Endothelial cell (in vitro differentiated cells): ENCODE data around the gene SHCBP1L. TPM values are rescaled to one million over a fixed set of nuclear protein-coding genes. Genes with fewer than 3 reads are reported as not detected.

Experiments
- DNase-seq: peaks from one replicate; pipeline ENCODE4 v3.0.0; 2021; ENCODE audit warnings: low spot score
- H3K27ac Mint-ChIP-seq: one replicate; pipeline ENCODE4 v1.8.0; 2021; ENCODE audit warnings: mixed read lengths, inconsistent platforms; ENCODE audit not compliant: unreplicated experiment
- H3K27me3 Mint-ChIP-seq: one replicate; pipeline ENCODE4 v1.8.0; 2021; ENCODE audit warnings: mild to moderate bottlenecking, moderate library complexity, mixed read lengths, inconsistent platforms; ENCODE audit not compliant: unreplicated experiment
- H3K36me3 Mint-ChIP-seq: one replicate; pipeline ENCODE4 v1.8.0; 2021; ENCODE audit warnings: mild to moderate bottlenecking, low read depth, mixed read lengths, inconsistent platforms; ENCODE audit not compliant: unreplicated experiment
- H3K4me1 Mint-ChIP-seq: one replicate; pipeline ENCODE4 v1.8.0; 2021; ENCODE audit warnings: mild to moderate bottlenecking, mixed read lengths, inconsistent platforms; ENCODE audit not compliant: unreplicated experiment
- H3K4me3 Mint-ChIP-seq: one replicate; pipeline ENCODE4 v1.8.0; 2021; ENCODE audit warnings: mild to moderate bottlenecking, mixed read lengths, inconsistent platforms; ENCODE audit not compliant: unreplicated experiment
- H3K9me3 Mint-ChIP-seq: one replicate; pipeline ENCODE4 v1.8.0; 2021; ENCODE audit warnings: mixed read lengths, inconsistent platforms; ENCODE audit not compliant: unreplicated experiment
- total RNA-seq: library from RNA; stranded (reverse); fragmentation: NEBNext Ultra II Directional; extraction: Animal tissue kit (Norgen Biotek cat#: 25700); gene quantifications from one replicate; pipeline ENCODE4 v1.2.1, GENCODE V29; 2021; ENCODE audit not compliant: unreplicated experiment
- TF ChIP-seq, protein P1 (sequence below): fragments of 200-600 bp; sonication (generic); IDR thresholded peaks from one replicate; pipeline ENCODE4 v1.5.0; 2021; ENCODE audit warnings: antibody characterized with exemption; ENCODE audit not compliant: unreplicated experiment

Gene SHCBP1L
- total RNA-seq, 1 donor from 2014 or later, result not detected

DNA sequence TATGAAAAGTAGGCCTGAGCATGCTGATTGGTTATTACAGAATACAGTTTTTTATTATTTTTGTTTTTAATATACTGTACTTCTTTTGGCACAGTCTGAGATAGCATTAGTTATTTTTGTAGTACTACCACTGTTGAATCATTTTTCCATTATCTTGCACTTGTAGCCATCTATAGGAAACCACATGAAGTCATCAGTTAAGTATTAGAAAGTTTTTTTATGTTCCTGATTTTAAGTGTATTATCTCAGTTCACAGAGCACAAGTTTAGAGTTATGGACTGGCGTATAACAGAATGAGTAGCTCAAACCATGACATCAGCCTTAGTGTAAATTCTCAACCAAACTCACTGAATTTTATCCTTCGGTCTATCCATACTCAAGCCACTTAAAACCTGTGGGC lies 91.0 kb downstream of the SHCBP1L start:
- H3K36me3 Mint-ChIP-seq, result peaks cover 55% of the 10 kb centered on the region
- no peak for DNase-seq
- TF ChIP-seq, protein P1, sequence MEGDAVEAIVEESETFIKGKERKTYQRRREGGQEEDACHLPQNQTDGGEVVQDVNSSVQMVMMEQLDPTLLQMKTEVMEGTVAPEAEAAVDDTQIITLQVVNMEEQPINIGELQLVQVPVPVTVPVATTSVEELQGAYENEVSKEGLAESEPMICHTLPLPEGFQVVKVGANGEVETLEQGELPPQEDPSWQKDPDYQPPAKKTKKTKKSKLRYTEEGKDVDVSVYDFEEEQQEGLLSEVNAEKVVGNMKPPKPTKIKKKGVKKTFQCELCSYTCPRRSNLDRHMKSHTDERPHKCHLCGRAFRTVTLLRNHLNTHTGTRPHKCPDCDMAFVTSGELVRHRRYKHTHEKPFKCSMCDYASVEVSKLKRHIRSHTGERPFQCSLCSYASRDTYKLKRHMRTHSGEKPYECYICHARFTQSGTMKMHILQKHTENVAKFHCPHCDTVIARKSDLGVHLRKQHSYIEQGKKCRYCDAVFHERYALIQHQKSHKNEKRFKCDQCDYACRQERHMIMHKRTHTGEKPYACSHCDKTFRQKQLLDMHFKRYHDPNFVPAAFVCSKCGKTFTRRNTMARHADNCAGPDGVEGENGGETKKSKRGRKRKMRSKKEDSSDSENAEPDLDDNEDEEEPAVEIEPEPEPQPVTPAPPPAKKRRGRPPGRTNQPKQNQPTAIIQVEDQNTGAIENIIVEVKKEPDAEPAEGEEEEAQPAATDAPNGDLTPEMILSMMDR, result no peak
- no peak overlapping the region for H3K4me3 Mint-ChIP-seq
- H3K4me1 Mint-ChIP-seq, result no peaks in the 10 kb centered on the region
- no peaks in the 10 kb centered on the region for H3K9me3 Mint-ChIP-seq
- no peaks in the 10 kb centered on the region for H3K27me3 Mint-ChIP-seq
- H3K27ac Mint-ChIP-seq, result no peak overlapping the region

DNA sequence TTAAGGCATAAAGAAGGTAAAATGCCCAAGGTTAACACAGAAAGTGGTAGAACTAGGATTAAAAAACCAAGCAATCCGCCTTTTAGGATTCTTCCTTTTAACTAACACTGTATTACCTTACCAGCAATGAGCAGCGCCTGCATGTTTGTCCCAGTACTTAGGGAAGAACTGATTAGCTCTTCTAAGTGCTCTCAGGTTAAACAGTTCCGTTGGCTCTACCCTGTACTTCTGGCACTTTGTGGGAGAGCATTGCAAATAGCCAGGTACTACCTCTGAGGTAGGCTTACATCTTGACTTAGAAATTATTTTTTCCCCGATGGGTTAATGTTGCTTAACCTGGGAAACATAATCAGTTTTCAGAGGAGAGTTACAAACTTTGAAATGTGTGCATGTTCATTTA lies 92.3 kb downstream of the SHCBP1L start:
- Mint-ChIP-seq H3K36me3 (peaks cover 51% of the 10 kb centered on the region), H3K27ac (no peak overlapping the region), H3K4me1 (no peaks in the 10 kb centered on the region), H3K27me3 (no peaks in the 10 kb centered on the region), H3K4me3 (no peak overlapping the region), H3K9me3 (no peaks in the 10 kb centered on the region)
- TF ChIP-seq, protein P1, result no peak
- no peak for DNase-seq

DNA sequence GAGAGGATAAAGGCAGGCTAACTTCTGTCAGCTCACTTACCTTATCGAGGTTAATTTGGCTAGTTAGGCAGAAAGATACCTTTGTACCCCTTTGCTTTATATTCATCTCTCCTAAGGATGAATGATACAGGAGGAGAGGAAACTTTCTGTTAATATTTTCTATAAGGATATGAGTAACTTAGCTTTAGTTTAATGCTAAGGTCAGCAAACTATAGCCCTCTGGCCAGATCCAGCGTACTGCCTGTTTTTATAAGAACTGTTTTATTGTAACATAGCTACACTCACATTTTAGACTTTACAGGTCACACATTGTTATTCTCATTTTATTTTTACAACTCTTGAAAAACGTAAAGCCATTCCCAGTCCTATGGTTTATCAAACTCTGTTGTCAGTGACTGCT lies 95.8 kb downstream of the SHCBP1L start:
- H3K4me1 Mint-ChIP-seq, result no peaks in the 10 kb centered on the region
- H3K27me3 Mint-ChIP-seq, result no peaks in the 10 kb centered on the region
- H3K27ac Mint-ChIP-seq, result no peak overlapping the region
- TF ChIP-seq, protein P1, result no peak
- H3K9me3 Mint-ChIP-seq, result no peaks in the 10 kb centered on the region
- H3K4me3 Mint-ChIP-seq, result no peak overlapping the region
- DNase-seq, result no peak
- H3K36me3 Mint-ChIP-seq, result peaks cover 52% of the 10 kb centered on the region

DNA sequence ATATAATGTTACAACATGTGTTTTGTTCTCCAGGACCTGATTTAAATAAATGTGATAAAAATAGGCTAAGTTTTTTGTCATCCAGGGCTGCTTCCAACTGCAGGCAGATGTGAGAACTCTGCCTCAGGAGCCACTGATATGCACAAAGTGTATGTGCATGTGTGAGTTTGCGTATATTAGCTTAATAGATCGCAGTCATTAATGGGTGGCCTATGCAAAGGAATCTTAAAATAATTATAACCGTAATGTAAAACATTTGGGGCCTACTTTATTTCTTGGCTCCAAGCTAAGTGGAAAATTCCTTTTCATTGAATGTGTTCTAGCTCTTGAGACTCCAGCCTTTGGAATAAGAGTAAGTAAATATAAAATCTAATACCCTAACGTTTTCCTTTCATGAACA lies 97.1 kb downstream of the SHCBP1L start:
- Mint-ChIP-seq H3K4me1 (no peaks in the 10 kb centered on the region), H3K27ac (no peak overlapping the region), H3K4me3 (no peak overlapping the region)

DNA sequence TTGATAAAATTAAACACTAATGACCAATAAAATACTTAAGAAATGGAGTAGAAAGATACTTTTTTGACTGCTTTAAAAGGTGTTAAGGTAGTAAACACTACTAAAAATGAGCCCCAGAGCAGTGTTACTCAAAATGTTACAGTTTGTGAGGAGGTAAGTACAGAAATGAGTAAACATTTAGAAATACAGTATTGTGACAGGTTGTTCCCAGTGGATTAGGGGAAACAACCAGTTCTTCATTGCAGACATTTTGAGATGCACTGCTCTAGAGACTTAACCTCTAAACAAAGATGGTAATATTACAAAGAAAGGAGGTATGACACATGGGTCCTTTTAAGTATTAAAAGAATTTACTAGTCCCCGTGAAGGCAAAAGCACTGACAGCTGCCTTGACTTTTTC lies 101.1 kb downstream of the SHCBP1L start:
- no peak for DNase-seq
- no peak overlapping the region for H3K27ac Mint-ChIP-seq
- peaks cover 14% of the 10 kb centered on the region for H3K4me1 Mint-ChIP-seq
- H3K9me3 Mint-ChIP-seq, result no peaks in the 10 kb centered on the region
- no peak overlapping the region for H3K4me3 Mint-ChIP-seq
- no peaks in the 10 kb centered on the region for H3K27me3 Mint-ChIP-seq
- TF ChIP-seq, protein P1, result no peak
- H3K36me3 Mint-ChIP-seq, result peaks cover 34% of the 10 kb centered on the region

More for the DNA sequence above, 97.1 kb downstream of the SHCBP1L start:
- TF ChIP-seq, protein P1, result no peak
- Mint-ChIP-seq H3K36me3 (peaks cover 52% of the 10 kb centered on the region), H3K27me3 (no peaks in the 10 kb centered on the region), H3K9me3 (no peaks in the 10 kb centered on the region)
- DNase-seq, result no peak
